HG03135 (cell line): ENCODE data around the gene TM9SF2.
"Not testable (repeated sequence)": the region's sequence is repeated elsewhere in the genome, so short reads cannot be mapped to it uniquely, and the experiment has no call there.

Experiments used
- ATAC-seq: cut with Tn5 transposase; IDR thresholded peaks from one replicate; pipeline ENCODE4 v1.9.1; 2021; ENCODE audit warnings: mild to moderate bottlenecking, moderate library complexity; ENCODE audit not compliant: unreplicated experiment

TM9SF2 gene, protein sequence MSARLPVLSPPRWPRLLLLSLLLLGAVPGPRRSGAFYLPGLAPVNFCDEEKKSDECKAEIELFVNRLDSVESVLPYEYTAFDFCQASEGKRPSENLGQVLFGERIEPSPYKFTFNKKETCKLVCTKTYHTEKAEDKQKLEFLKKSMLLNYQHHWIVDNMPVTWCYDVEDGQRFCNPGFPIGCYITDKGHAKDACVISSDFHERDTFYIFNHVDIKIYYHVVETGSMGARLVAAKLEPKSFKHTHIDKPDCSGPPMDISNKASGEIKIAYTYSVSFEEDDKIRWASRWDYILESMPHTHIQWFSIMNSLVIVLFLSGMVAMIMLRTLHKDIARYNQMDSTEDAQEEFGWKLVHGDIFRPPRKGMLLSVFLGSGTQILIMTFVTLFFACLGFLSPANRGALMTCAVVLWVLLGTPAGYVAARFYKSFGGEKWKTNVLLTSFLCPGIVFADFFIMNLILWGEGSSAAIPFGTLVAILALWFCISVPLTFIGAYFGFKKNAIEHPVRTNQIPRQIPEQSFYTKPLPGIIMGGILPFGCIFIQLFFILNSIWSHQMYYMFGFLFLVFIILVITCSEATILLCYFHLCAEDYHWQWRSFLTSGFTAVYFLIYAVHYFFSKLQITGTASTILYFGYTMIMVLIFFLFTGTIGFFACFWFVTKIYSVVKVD

GRCh38 chr13:99501184-99501847, at the start of gene TM9SF2:
Gene TM9SF2, plus strand, starts transcription at chr13:99501472. Its CDS starts 135 bp downstream, at chr13:99501607.
- ATAC-seq = peak; percentile 54

DNA sequence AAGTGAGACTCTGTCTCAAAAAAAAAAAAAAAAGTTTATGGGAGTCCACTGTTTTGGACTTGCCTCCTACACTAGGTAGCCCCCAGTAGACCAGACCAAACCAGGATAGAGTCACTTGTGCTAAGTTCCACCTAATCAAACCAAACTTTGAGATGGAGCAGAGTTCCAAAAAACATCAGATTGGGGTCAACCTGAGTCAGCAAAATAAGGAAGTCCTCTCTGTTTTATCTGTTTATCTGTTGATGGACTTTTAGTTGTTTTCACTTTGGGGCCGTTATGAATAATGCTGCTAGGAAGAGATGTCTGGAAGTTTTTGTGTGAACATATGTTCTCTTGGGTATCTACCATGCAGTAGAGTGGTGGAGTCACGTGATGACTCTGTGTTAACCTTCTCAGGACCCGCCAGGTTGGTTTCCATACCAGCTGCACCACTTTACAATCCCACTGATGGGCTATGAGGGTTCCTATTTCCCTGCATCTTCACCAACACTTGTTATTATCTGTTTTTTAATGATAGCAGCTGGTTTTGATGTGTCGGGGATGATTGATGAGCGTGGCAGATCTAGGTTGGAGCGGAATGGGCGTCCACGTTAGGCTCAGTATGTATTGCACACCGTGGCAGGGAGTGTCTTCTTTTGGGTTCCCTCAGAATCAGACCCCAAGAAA, 46.6 kb upstream of the TM9SF2 start:
- no peak for ATAC-seq

DNA sequence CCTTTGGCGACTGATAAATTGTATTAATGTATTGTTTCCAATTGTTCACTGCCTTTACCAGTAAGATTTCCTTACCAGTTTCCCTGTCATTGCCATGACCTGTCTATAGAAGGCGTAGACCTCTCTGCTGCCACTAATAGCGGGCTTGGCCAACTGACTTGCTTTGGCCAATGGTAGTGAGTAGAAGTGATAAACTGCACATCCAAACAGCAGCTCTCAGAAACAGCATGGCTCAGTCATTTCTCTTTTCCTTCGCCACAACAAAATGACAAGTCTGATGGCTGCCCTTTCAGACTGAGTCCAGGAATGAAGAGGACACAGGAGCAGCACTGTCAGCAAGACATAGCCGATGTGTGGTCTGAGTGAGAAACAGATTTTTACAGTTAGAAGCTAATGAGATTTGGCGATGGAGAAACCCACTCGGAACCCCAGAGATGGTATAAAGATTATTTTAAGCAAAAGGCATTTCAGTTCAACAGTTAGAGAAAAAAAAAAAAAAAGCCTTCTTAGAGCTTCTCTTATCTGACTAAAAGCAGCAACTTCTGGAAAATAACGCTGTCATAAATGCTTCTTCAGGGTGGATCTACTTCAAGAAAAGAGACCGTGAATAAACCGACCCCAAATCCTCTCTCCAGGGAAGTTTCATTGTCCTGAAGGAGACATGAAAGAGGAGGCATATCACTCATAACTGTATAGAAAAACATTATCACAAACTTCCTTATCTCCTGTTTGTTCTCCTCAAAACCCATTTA, 42.0 kb upstream of the TM9SF2 start:
- ATAC-seq = no peak

- ATAC-seq = not testable (repeated sequence)
Measured at GRCh38 chr13:99460802-99461201, 40.5 kb upstream of the TM9SF2 start.

- no peak for ATAC-seq
Measured at GRCh38 chr13:99463646-99464397, 37.5 kb upstream of the TM9SF2 start.

GRCh38 chr13:99464441-99464949, 36.8 kb upstream of the TM9SF2 start:
- ATAC-seq = no peak

- ATAC-seq = no peak
Measured at GRCh38 chr13:99465454-99465853, 35.8 kb upstream of the TM9SF2 start.

DNA sequence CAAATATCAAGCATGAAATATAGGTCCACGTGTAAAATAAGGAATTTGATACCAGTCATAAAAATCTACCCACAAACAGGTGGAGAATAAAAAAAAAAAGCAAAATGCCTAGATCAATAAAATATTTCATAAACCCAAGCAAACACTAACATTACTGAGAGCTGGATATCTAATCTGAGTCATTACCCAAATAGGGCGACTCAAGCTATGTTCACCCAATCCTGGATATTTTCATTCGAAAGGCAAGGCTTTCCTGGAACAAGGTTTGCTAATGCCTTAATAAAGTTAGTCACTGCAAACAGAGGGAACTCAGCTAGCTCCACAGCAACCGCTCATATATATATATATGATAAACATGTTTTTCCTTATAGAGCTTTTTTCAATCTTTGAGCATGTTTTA, 33.5 kb upstream of the TM9SF2 start:
- no peak for ATAC-seq

DNA sequence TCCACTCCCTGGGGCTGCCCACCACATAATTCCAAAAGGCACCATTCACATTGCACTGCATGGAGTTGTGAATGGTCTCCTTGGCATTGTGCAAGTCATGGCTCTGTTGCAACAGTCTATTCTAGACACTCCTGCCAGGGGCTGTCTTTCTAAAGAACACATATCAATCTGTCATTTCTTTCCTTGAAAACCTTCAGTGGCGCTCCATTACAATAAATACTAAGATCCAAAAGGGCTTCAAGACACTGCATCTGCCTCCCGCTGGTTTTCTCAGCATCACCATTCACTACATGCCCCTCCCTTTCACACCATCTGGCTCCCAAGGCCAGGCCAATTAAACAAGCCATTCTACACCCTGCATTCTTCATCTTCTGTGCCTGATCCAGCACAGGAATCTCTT, 32.2 kb upstream of the TM9SF2 start:
- ATAC-seq = no peak

- no peak for ATAC-seq
Measured at GRCh38 chr13:99470027-99470426, 31.2 kb upstream of the TM9SF2 start.

DNA sequence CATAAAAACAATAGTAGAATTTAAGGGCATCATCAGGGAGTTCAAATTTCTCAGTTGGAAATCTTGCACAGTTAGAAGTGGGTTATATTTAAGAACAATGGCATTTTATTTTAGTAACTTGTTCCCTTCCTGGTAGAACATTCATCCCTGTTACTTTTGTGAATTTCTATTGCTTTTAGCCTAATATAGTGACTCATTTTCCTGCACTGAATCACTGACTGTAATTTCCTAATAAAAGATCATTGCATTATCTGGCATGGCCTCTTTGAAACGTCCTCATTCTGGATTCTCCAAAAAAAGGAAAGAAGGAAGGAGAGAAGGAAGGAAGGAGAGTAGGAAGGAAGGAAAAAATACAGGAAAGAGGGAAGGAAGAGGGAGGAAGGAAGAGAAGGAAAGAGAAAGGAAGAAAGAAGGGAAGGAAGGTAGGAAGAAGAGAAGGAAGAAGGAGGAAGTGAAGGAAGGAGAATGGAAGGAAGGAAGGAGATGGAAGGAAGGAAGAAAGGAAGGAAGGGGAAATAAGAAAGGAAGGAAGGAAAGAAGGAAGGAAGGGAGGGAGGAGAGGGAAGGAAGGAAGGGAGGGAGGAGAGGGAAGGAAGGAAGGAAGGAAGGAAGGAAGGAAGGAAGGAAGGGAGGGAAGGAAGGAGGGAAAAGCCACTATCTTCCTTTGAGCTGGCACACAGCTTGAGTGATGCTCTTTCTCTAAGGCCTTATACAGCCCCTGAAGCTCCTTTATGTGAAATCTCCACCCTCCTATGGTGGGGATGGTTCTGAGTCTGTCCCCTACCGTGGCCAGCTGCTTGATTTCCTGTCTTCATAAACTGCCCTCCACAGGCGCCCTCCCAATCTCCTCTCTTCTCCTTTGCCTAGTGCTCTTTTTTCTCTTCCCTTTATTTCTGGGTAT, 29.8 kb upstream of the TM9SF2 start:
- no peak for ATAC-seq

DNA sequence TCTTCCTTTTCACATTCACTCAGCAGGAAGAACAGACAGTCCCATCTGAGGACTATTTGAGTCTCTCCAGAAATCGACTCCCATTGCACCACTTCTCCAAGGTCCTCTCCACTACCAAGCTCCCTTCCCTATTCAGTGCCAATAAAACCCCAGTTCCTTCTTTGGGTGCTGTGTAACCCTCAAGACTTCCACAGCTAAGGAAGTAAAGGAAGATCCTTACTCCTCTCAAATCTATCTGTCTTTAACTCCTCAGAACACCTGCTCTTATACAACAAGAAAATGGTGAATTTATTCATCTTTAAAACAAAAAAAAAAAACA, 29.2 kb upstream of the TM9SF2 start:
- ATAC-seq = no peak

DNA sequence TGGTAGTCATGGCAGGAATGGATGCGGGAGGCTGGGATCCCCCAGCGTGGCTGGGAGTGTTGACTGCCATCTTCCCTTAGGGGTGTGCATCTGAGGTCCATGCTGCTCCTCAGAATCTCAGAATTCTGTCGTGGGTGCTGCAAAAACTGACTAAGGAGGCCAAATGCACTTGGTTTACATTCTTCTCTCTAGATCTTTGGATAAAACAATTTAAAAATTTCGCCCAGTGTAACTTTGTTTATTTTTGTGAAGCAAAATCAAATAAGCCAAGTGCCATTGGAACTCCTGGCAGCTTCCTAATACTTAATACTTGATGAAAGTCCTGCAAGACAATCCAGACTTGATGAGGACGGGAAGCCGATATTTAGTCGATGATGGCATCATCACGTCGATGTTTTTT, 27.8 kb upstream of the TM9SF2 start:
- no peak for ATAC-seq

DNA sequence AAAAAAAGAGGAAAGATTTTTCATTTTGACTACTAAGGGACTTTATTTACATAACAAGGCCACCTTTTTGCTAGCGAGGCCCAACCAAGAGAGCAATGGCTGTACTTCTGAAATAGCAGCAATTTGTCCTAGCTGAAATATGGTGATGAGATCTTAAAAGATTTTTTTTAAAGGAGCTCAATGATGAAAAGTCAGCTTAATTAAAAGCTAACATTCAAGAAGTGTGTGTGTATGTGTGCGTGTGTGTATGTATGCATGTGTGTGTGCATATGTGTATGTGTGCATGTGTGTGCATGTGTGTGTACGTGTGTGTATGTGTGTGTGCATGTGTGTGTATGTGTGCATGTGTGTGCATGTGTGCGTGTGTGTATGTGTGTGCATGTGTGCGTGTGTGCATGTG, 24.6 kb upstream of the TM9SF2 start:
- ATAC-seq = no peak

DNA sequence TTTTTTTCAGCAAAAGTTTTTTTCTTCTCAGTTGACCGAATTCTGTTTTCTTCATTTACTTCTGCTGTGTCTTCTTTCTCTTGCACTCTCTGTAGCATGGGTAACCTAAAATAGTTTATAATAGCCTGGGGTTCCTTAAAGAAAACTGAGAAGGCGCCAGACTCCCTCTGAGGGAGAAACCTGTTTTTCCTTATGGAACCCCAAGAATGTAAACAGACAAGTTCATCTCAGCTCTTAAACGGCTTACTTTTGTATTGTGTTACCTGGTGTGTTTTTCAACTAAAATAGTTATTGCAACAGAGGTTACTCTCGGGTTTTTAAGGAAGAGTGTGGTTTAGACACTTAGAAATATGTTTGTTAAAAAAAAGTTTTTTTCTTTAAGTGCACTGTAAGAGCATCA, 23.8 kb upstream of the TM9SF2 start:
- ATAC-seq = no peak

DNA sequence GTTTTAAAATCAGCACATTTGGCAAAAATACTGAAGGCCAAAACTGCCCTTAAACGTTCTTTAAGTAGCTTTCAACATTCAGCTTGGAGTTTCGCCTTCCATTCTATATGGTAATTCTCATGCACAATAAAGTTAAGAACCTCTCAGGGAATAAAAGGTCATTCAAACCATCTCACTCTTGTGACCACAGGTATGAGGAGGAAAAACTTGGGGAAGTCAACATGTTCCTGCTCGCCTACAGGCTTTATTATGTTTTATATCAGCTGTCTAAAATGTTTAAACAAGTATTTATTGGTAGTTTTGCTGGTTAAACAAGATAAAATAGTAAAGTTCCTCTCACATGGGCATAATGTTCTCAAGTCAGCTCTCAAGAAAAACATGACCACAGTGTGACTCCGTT, 19.9 kb upstream of the TM9SF2 start:
- ATAC-seq = no peak

DNA sequence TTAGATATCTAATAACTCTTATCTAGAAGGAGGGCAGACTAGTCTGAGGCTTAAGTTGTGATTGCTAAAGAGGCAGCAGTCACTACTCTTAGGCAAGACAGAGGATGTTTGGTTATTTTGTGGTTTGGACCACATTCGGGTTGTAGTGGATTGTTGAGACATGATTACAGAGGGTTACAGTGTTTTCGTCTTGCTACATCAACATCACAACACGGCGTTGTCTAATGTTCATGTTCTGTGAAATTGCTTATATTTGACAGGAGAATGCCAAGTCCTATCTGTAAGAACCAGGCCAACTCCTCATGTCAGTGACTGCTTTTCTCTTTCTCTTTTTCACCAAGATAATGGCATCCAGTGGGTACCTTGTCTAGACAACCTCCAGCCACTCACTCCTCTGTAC, 16.8 kb upstream of the TM9SF2 start:
- ATAC-seq = no peak

GRCh38 chr13:99486996-99487395, 14.3 kb upstream of the TM9SF2 start:
- no peak for ATAC-seq

GRCh38 chr13:99489028-99489427, 12.2 kb upstream of the TM9SF2 start:
- ATAC-seq = no peak
